SU-DHL-6 (cell line): Measurements from ENCODE around the gene AP2M1.

ENCODE experiments used
- H2AFZ ChIP-seq: fragments of 200-600 bp; sonication (generic); 2 replicates; pipeline ENCODE4 v1.6.1; 2014; ENCODE audit warnings: low read depth, mild to moderate bottlenecking, moderate library complexity, mixed read lengths, antibody characterized with exemption, low read length; ENCODE audit not compliant: severe bottlenecking
- H3F3A ChIP-seq: fragments of 200-600 bp; shearing (Covaris generic); 2 replicates; pipeline ENCODE4 v1.6.0; 2016; ENCODE audit warnings: antibody characterized with exemption, mild to moderate bottlenecking; ENCODE audit not compliant: insufficient read depth
- H3K27ac ChIP-seq: fragments of 200-600 bp; sonication (generic); 2 replicates; pipeline ENCODE4 v1.5.1; 2016; ENCODE audit warnings: low read depth, mild to moderate bottlenecking, low read length, moderate library complexity, mixed read lengths
- H3K27me3 ChIP-seq: fragments of 200-600 bp; sonication (generic), shearing (Covaris generic); 2 replicates; pipeline ENCODE4 v1.6.0; 2014; ENCODE audit warnings: mild to moderate bottlenecking, low read length
- H3K36me3 ChIP-seq: fragments of 200-600 bp; sonication (generic); 2 replicates; pipeline ENCODE4 v1.6.1; 2014; ENCODE audit warnings: mild to moderate bottlenecking, low read length, mixed read lengths
- H3K4me2 ChIP-seq: fragments of 300-600, 200-600 bp; shearing (Covaris generic), sonication (generic); 2 replicates; pipeline ENCODE4 v1.6.0; 2014; ENCODE audit warnings: low read length, low read depth, mild to moderate bottlenecking; ENCODE audit not compliant: poor library complexity, severe bottlenecking
- H3K4me3 ChIP-seq: fragments of 200-600 bp; sonication (generic); 2 replicates; pipeline ENCODE4 v1.5.1; 2014; ENCODE audit warnings: antibody characterized with exemption, low read length, mild to moderate bottlenecking, mixed read lengths; ENCODE audit not compliant: insufficient read depth, poor library complexity, severe bottlenecking
- H3K79me2 ChIP-seq: fragments of 200-600 bp; sonication (generic); 2 replicates; pipeline ENCODE4 v1.6.1; 2014; ENCODE audit warnings: mild to moderate bottlenecking, low read length, moderate library complexity; ENCODE audit not compliant: insufficient read depth
- H3K9ac ChIP-seq: fragments of 200-600 bp; sonication (generic); 2 replicates; pipeline ENCODE4 v1.7.0; 2014; ENCODE audit warnings: mild to moderate bottlenecking, low read length
- H3K9me2 ChIP-seq: fragments of 200-600 bp; sonication (generic); replicated peaks from 2 replicates; pipeline ENCODE4 v1.6.1; 2014; ENCODE audit warnings: low read length; ENCODE audit not compliant: insufficient read depth
- H3K9me3 ChIP-seq: fragments of 200-600 bp; sonication (generic); 2 replicates; pipeline ENCODE4 v1.6.1; 2014; ENCODE audit warnings: low read length, mixed read lengths; ENCODE audit not compliant: insufficient read depth
- H4K20me1 ChIP-seq: fragments of 200-600 bp; sonication (generic); 2 replicates; pipeline ENCODE4 v1.6.1; 2014; ENCODE audit warnings: low read depth, mild to moderate bottlenecking, antibody characterized with exemption, low read length, moderate library complexity, mixed read lengths
- EZH2phosphoT487 ChIP-seq: fragments of 200-600 bp; sonication (generic), shearing (Covaris generic); conservative IDR thresholded peaks from 2 replicates; pipeline ENCODE4 v1.6.1; 2018; ENCODE audit warnings: mild to moderate bottlenecking, antibody characterized with exemption, low read length, moderate library complexity, mixed read lengths
- TF ChIP-seq, protein P1 (sequence below): fragments of 200-600 bp; sonication (generic); IDR thresholded peaks from one replicate; pipeline ENCODE4 v1.5.1; 2017; ENCODE audit warnings: antibody characterized with exemption, mild to moderate bottlenecking, low read length, moderate library complexity; ENCODE audit not compliant: insufficient read depth, poor library complexity, severe bottlenecking

AP2M1 gene

DNA sequence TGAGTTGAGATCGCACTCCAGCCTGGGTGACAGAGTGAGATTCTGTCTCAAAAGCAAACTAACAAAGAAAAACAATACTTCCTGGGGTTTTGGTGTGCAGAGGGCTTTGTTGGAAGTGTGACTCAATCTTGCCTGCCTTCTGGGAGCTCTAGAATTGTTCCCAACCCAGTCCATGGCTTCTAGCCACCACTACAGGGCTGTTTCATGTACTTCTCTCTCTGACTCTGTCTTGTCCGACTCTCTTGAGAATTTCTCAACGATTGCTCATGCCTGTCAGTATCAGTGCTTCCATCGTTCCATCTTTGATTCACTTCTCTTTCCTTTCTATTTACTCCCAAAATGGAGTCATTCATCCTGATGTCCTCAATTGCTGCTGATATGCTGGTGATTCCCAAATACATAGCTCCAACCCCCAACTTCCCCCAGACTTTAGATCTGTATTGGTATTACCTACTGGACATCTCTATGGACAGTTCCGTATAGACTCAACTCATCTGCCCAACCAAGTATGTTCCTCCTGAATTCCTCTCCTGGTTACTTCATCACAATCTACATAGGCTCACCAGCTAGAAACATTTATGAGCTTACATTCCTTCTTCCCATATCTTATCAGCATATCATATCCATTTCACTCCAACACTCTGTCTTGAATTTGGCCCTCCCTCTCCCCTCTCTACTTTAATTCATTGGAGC, 1.8 kb upstream of the AP2M1 start:
- H3K27me3 ChIP-seq, result no peaks in the 10 kb centered on the region
- TF ChIP-seq, protein P1, sequence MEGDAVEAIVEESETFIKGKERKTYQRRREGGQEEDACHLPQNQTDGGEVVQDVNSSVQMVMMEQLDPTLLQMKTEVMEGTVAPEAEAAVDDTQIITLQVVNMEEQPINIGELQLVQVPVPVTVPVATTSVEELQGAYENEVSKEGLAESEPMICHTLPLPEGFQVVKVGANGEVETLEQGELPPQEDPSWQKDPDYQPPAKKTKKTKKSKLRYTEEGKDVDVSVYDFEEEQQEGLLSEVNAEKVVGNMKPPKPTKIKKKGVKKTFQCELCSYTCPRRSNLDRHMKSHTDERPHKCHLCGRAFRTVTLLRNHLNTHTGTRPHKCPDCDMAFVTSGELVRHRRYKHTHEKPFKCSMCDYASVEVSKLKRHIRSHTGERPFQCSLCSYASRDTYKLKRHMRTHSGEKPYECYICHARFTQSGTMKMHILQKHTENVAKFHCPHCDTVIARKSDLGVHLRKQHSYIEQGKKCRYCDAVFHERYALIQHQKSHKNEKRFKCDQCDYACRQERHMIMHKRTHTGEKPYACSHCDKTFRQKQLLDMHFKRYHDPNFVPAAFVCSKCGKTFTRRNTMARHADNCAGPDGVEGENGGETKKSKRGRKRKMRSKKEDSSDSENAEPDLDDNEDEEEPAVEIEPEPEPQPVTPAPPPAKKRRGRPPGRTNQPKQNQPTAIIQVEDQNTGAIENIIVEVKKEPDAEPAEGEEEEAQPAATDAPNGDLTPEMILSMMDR, result no peak
- no peak for TF ChIP-seq EZH2phosphoT487
- no peak overlapping the region for H3K4me2 ChIP-seq
- peaks cover 24% of the 10 kb centered on the region for H3K79me2 ChIP-seq
- H4K20me1 ChIP-seq, result no peaks in the 10 kb centered on the region
- H3K36me3 ChIP-seq, result no peaks in the 10 kb centered on the region
- no peak overlapping the region for H3K9ac ChIP-seq
- H3K9me3 ChIP-seq, result no peaks in the 10 kb centered on the region
- H3K4me3 ChIP-seq, result no peak overlapping the region
- no peak overlapping the region for H2AFZ ChIP-seq
- no peaks in the 10 kb centered on the region for H3K9me2 ChIP-seq
- H3F3A ChIP-seq, result 0 out of 2 replicates have a peak, but pooled peaks cover 6% of the 10 kb centered on the region
- no peak overlapping the region for H3K27ac ChIP-seq

DNA sequence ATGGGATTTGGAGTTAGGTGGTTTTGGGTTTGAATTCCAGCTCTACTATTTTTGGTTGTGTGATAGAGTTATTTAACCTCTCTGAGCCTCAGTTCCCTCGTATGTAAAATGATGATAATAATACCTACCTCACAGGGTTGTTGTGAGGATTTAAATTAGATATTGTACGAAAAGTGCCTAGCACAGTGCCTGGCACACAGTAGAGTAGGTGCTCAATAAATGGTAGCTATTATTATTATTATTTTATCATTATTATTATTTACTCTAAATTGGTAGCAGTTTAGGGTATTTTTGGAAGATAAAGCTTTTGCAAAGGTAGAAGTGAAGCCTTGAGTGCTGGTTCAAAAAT, 1.3 kb upstream of the AP2M1 start:
- Histone ChIP-seq H3K36me3 (no peaks in the 10 kb centered on the region), H3K27ac (no peak overlapping the region), H2AFZ (no peak overlapping the region), H3K9me3 (no peaks in the 10 kb centered on the region), H4K20me1 (no peaks in the 10 kb centered on the region), H3K9me2 (no peaks in the 10 kb centered on the region), H3K4me3 (no peak overlapping the region), H3F3A (0 out of 2 replicates have a peak, but pooled peaks cover 6% of the 10 kb centered on the region), H3K79me2 (peaks cover 24% of the 10 kb centered on the region), H3K27me3 (no peaks in the 10 kb centered on the region), H3K4me2 (no peak overlapping the region), H3K9ac (no peak overlapping the region)
- TF ChIP-seq EZH2phosphoT487, result no peak
- TF ChIP-seq, protein P1, result no peak

DNA sequence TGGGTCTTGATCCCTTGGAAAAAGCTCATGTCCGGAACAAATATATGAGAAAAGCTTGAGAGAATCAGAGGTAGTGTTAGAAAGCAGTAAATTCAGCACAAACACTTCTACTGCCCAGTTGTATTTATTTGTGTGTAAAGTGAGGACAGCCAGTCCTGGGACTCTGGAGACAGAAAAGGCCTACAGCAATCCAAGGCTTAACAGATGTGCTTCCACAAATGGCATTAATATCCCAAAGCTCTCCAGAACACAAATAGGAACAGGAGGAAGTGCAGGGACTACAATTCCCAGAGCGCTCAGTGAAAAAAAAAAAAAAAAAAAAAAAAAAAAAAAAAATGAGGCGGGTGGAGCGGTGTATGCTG, 390 bp upstream of the AP2M1 start:
- Histone ChIP-seq H3K36me3 (no peaks in the 10 kb centered on the region), H3F3A (0 out of 2 replicates have a peak, but pooled peaks cover 6% of the 10 kb centered on the region), H3K9ac (no peak overlapping the region; the same call in 1 of the 2 replicates), H3K4me2 (peak overlapping the region; percentile 48), H3K4me3 (no peak overlapping the region), H3K27ac (0 out of 2 replicates have a peak overlapping the region, but pooled peaks have one; percentile 10), H3K9me3 (no peaks in the 10 kb centered on the region), H2AFZ (peak overlapping the region; percentile 15), H4K20me1 (no peaks in the 10 kb centered on the region), H3K79me2 (peaks cover 24% of the 10 kb centered on the region), H3K9me2 (no peaks in the 10 kb centered on the region), H3K27me3 (no peaks in the 10 kb centered on the region)
- TF ChIP-seq, protein P1, result no peak
- no peak for TF ChIP-seq EZH2phosphoT487
